ENCODE measurements around the gene OR5H15. TPM values are rescaled to one million over a fixed set of nuclear protein-coding genes. Genes with fewer than 3 reads are reported as not detected.

Gene OR5H15
- total RNA-seq (2013; cell fraction: nucleolus; rRNA removed) = not detected in 2 replicates
- total RNA-seq (2014; rRNA removed) (not detected in 2 replicates), total RNA-seq (2014; rRNA removed; fragmentation: Illumina TruSeq; extraction: Trizol) (not detected in 2 replicates), total RNA-seq (2021) (not detected in 2 replicates), polyA plus RNA-seq (2011; rRNA removed) (not detected in 2 replicates), polyA plus RNA-seq (2014; fragmentation: Illumina TruSeq; extraction: Trizol) (not detected in 2 replicates), polyA plus RNA-seq (2014; fragmentation: Nextera tagmentation; extraction: Ambion mirVana) (not detected), polyA plus RNA-seq (2014; rRNA removed) (not detected in 2 replicates), polyA plus RNA-seq (2016; fragmentation: Nextera tagmentation; extraction: Ambion mirVana) (not detected), polyA minus RNA-seq (2011; rRNA and poly(A)+ RNA removed) (not detected in 2 replicates), Bru-seq, nascent RNA (not detected), BruChase-seq, experiment 1, labeled RNA remaining after a 6-hour chase (not detected), BruChase-seq, experiment 2, labeled RNA remaining after a 2-hour chase (not detected)
- polyA plus RNA-seq (2011; ENCODE audit: low read depth) = not detected
- polyA plus RNA-seq (2011; cell fraction: cytosol; rRNA removed) = not detected in 2 replicates
- not detected in 2 replicates for polyA plus RNA-seq (2011; cell fraction: nucleus; rRNA removed)
- not detected in 2 replicates for polyA plus RNA-seq (2012)
- not detected in 2 replicates for polyA minus RNA-seq (2011; cell fraction: cytosol; rRNA and poly(A)+ RNA removed)
- not detected in 2 replicates for polyA minus RNA-seq (2011; cell fraction: nucleus; rRNA and poly(A)+ RNA removed)
- long read RNA-seq, experiment 1 = 0 reads
- long read RNA-seq, experiment 2 = 0 reads

- intact Hi-C loops (cut with micrococcal nuclease; ENCODE audit: unreplicated experiment) (no loop called here), in situ Hi-C loops (cut with MboI) (no loop called here)
- ChIA-PET SMC1A (ENCODE audit: uncharacterized antibody, unreplicated experiment) (no interaction called here), POLR2A (no interaction called here), RAD21 (ENCODE audit: unreplicated experiment) (no interaction called here), CTCF (interaction anchor here (0.9 kb wide), 1 partner anchor 127 kb away, joined by 3 read pairs; no protein-coding TSS in a partner anchor)
- H3K4me2 ChIP-seq (ENCODE audit: control insufficient read depth, insufficient read depth) = no peak within 1 kb of the TSS
- H3K4me1 ChIP-seq (ENCODE audit: control insufficient read depth, insufficient read depth, low read length) = no peaks in the 10 kb centered on the region
- no peak within 1 kb of the TSS for H3K4me3 ChIP-seq
- FAIRE-seq (no peak), DNase-seq (ENCODE audit: low read depth, low spot score) (no peak), ATAC-seq (no peak)
- WGBS (ENCODE audit: insufficient coverage, insufficient replicate concordance, low lambda C conversion rate, missing lambda C conversion rate) = 60% methylated on average over 3 of the region's 3 CpGs
- no peaks in the 10 kb centered on the region for H3K27me3 ChIP-seq (replicated peaks in 1 of 2; ENCODE audit: control insufficient read depth in 2 of 2, insufficient read depth in 2 of 2, low read length in 1 of 2)
- H3K9me3 ChIP-seq (replicated peaks; ENCODE audit: control insufficient read depth, insufficient read depth, low read length) = no peaks in the 10 kb centered on the region
- H3K9ac ChIP-seq (ENCODE audit: control insufficient read depth, insufficient read depth, low read length) = no peak within 1 kb of the TSS
- H3K36me3 ChIP-seq (ENCODE audit: control insufficient read depth in 2 of 2, insufficient read depth in 2 of 2, low read length in 1 of 2) = no peaks in the 10 kb centered on the region
- H4K20me1 ChIP-seq (ENCODE audit: control insufficient read depth, insufficient read depth) = no peaks in the 10 kb centered on the region
- H3K27ac ChIP-seq (ENCODE audit: control insufficient read depth, insufficient read depth) = no peak within 1 kb of the TSS
- H3K79me2 ChIP-seq (ENCODE audit: control insufficient read depth, insufficient read depth, low read length) = no peaks in the 10 kb centered on the region
- no peak within 1 kb of the TSS for H2AFZ ChIP-seq (ENCODE audit: control insufficient read depth, low read depth, low read length)
- BruUV-seq (replicated peaks) = no TSS peak
- TF ChIP-seq MYB (IDR thresholded peaks at IDR 0.05; ENCODE audit: borderline replicate concordance, low read depth, low read length) (no peak), IRF3 (IDR thresholded peaks at IDR 0.05) (no peak), BRCA1 (IDR thresholded peaks at IDR 0.05; ENCODE audit: low read depth, low read length) (no peak), ZBTB40 (IDR thresholded peaks at IDR 0.05; ENCODE audit: borderline replicate concordance) (no peak), EGR1 (IDR thresholded peaks at IDR 0.05; ENCODE audit: borderline replicate concordance in 1 of 2, low read depth in 2 of 2, low read length in 2 of 2) (no peak), TCF7 (IDR thresholded peaks at IDR 0.05; ENCODE audit: borderline replicate concordance) (no peak), ZSCAN29 (IDR thresholded peaks at IDR 0.05) (no peak), HCFC1 (IDR thresholded peaks at IDR 0.05; ENCODE audit: low read length) (no peak), ZBTB4 (CRISPR knock-in tag; IDR thresholded peaks at IDR 0.05) (no peak), ELK1 (IDR thresholded peaks at IDR 0.05; ENCODE audit: low read depth, low read length) (no peak), NFYB (IDR thresholded peaks at IDR 0.05; ENCODE audit: insufficient read depth, low read depth, low read length) (no peak), SP1 (IDR thresholded peaks at IDR 0.05; ENCODE audit: low read depth, low read length) (no peak)
These were observed at the start of gene OR5H15 for GRCh38 chr3:98166396-98166795. OR5H15 (plus strand) TSS chr3:98166696; CDS start chr3:98168700, 2,004 bp downstream.
